Measurements from ENCODE around the gene MKI67.

DNA sequence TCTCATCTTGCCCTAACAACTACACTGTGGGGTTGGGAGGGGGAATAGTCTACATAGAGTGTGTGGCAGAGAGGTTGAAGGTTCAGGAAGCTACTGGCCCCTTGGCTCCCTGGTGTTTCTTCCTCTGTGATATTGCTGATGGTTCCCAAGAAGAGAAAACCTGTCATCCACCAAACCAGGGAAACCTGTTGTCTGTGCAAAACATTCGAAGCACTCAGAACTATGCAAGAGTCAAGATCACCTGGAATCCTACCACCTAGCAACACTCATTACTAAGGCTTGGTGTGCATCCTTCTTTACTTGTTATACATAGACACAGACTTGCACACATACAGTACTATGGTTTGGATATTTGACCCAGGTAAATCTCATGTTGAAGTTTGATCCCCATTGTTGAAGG lies 46.5 kb upstream of the MKI67 start:
- no peak for TF ChIP-seq POLR2A (IDR thresholded peaks at IDR 0.05)
- TF ChIP-seq POLR2AphosphoS5 (IDR thresholded peaks at IDR 0.05) = no peak
- TF ChIP-seq, protein P1, sequence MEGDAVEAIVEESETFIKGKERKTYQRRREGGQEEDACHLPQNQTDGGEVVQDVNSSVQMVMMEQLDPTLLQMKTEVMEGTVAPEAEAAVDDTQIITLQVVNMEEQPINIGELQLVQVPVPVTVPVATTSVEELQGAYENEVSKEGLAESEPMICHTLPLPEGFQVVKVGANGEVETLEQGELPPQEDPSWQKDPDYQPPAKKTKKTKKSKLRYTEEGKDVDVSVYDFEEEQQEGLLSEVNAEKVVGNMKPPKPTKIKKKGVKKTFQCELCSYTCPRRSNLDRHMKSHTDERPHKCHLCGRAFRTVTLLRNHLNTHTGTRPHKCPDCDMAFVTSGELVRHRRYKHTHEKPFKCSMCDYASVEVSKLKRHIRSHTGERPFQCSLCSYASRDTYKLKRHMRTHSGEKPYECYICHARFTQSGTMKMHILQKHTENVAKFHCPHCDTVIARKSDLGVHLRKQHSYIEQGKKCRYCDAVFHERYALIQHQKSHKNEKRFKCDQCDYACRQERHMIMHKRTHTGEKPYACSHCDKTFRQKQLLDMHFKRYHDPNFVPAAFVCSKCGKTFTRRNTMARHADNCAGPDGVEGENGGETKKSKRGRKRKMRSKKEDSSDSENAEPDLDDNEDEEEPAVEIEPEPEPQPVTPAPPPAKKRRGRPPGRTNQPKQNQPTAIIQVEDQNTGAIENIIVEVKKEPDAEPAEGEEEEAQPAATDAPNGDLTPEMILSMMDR (IDR thresholded peaks at IDR 0.05) = no peak
- TF ChIP-seq EP300 (IDR thresholded peaks at IDR 0.05) = no peak
